HepG2 (cell line): ENCODE measurements around the gene TMEM183A. TPM values are rescaled to one million over a fixed set of nuclear protein-coding genes. Genes with fewer than 3 reads are reported as not detected.

Source experiments
- BRCA1 ChIP-seq: sonication (generic); formaldehyde crosslinking; IDR thresholded peaks from 2 replicates; pipeline ENCODE4 v1.4.0; 2020; ENCODE audit warnings: missing genetic modification reagents
- CTCF ChIP-seq: sonication (generic); formaldehyde crosslinking; IDR thresholded peaks from 2 replicates; pipeline ENCODE4 v1.5.0; 2020; ENCODE audit warnings: mild to moderate bottlenecking, missing genetic modification reagents, moderate library complexity
- ESRRA ChIP-seq: sonication (generic); formaldehyde crosslinking; IDR thresholded peaks from 2 replicates; pipeline ENCODE4 v1.5.1; 2020; ENCODE audit warnings: mild to moderate bottlenecking, low read depth, missing genetic modification reagents
- HIC2 ChIP-seq: sonication (generic); formaldehyde crosslinking; IDR thresholded peaks from 2 replicates; pipeline ENCODE4 v1.9.0; 2022; ENCODE audit warnings: low read depth, missing genetic modification reagents
- KLF12 ChIP-seq: sonication (generic); formaldehyde crosslinking; IDR thresholded peaks from 2 replicates; pipeline ENCODE4 v1.4.0; 2020; ENCODE audit warnings: missing genetic modification reagents, borderline replicate concordance
- MTERF4 ChIP-seq: sonication (generic); formaldehyde crosslinking; IDR thresholded peaks from 2 replicates; pipeline ENCODE4 v1.8.0; 2023; ENCODE audit warnings: mild to moderate bottlenecking, missing genetic modification reagents
- THYN1 ChIP-seq: sonication (generic); formaldehyde crosslinking; IDR thresholded peaks from 2 replicates; pipeline ENCODE4 v1.8.1; 2023; ENCODE audit warnings: low read depth, mild to moderate bottlenecking, moderate library complexity, missing genetic modification reagents, borderline replicate concordance
- ZNF143 ChIP-seq: sonication (generic); formaldehyde crosslinking; IDR thresholded peaks from 2 replicates; pipeline ENCODE4 v1.4.0; 2020; ENCODE audit warnings: missing genetic modification reagents
- ZNF562 ChIP-seq: sonication (generic); formaldehyde crosslinking; IDR thresholded peaks from 2 replicates; pipeline ENCODE4 v1.8.0; 2022; ENCODE audit warnings: missing genetic modification reagents, borderline replicate concordance
- ZNF577 ChIP-seq: sonication (generic); formaldehyde crosslinking; IDR thresholded peaks from 2 replicates; pipeline ENCODE4 v1.4.0; 2020; ENCODE audit warnings: mild to moderate bottlenecking, low read depth, missing genetic modification reagents, borderline replicate concordance
- ZSCAN12 ChIP-seq: sonication (generic); formaldehyde crosslinking; IDR thresholded peaks from 2 replicates; pipeline ENCODE4 v1.9.0; 2021; ENCODE audit warnings: mild to moderate bottlenecking, missing genetic modification reagents
- ZZZ3 ChIP-seq: sonication (generic); formaldehyde crosslinking; IDR thresholded peaks from 2 replicates; pipeline ENCODE4 v1.4.0; 2020; ENCODE audit warnings: missing genetic modification reagents, mild to moderate bottlenecking, borderline replicate concordance
- polyA plus RNA-seq, 8 experiments: library from polyadenylated mRNA; depleted of rRNA in 3 of 8; stranded (reverse) in 7 of 8; unstranded in 1 of 8; fragments of >200 nt; fragmentation: Illumina TruSeq in 4 of 8; extraction: Trizol in 4 of 8; gene quantifications; 2 replicates each; pipeline versions ENCODE4 v1.2.1 to v1.2.3, GENCODE V29; 2011 to 2016; ENCODE audit warnings: low read depth in 4 of 8, missing spikeins in 1 of 8, mixed read lengths in 1 of 8; ENCODE audit not compliant: insufficient read depth in 1 of 8
- total RNA-seq, 5 experiments: library from RNA; depleted of rRNA; stranded (reverse); fragments of >200 nt; fragmentation: Illumina TruSeq; extraction: Trizol; gene quantifications; 2 replicates each; pipeline ENCODE4 v1.2.3, GENCODE V29; 2016; ENCODE audit warnings: low read depth in 1 of 5
- TF ChIP-seq, protein P1 (sequence below): sonication (generic); formaldehyde crosslinking; IDR thresholded peaks from 2 replicates; pipeline ENCODE4 v1.8.1; 2023; ENCODE audit warnings: mild to moderate bottlenecking, missing genetic modification reagents
- TF ChIP-seq, protein P2 (sequence below): sonication (generic); formaldehyde crosslinking; IDR thresholded peaks from 2 replicates; pipeline ENCODE4 v1.4.0; 2020; ENCODE audit warnings: missing genetic modification reagents, borderline replicate concordance
- TF ChIP-seq, protein P3 (sequence below): IDR thresholded peaks from 2 replicates; pipeline ENCODE4 v1.6.1; 2012; ENCODE audit warnings: low read depth, low read length, improper control_type of control experiment

The TMEM183A gene
- total and polyA plus RNA-seq, 2 of the 13 experiments (the other 11 are each of a cell fraction or from before 2014, with no cell fraction given), result 59.7 to 82.0 TPM

DNA sequence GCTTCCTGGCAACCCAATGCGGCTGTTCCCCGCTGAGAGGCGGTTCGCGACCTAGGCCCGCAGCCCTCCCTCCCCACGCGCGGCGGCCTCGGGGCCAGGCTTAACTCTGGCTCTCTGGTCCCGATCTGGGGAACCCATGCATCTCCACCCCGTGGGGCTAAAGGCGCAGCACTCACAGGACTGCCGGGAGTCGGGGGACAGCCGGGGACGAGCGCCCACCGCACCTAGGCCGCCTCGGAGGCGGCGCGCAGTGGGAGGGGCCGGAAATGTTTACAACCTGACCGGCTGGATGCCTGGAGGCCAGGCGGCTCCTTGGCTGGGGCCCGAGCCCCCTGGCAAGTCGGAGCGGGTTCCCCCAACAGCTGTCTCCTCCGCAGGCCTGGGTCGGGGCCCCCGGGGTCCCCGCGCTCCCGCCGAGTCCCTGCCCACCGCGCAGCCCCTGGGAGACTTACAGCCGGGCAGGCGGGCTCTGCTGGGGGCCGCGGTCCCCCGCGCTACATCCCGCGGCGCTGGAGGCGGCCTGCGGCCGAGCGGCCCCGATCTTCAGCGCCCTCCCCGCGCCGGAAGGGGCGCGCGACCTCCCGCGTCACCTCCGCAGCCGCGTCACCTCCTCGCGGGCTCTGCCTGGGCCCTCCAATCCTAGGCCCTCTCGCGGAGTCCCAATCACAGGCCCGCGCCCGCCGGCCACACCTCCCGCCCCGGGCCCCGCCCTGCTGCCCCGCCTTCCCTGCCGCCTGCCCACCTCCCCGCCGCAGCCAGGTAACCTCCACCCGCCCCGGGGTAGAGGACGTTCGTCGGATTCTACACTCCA lies 49.2 kb upstream of the TMEM183A start, which contains the start of gene ADIPOR1 (continued):
- TF ChIP-seq, protein P1, sequence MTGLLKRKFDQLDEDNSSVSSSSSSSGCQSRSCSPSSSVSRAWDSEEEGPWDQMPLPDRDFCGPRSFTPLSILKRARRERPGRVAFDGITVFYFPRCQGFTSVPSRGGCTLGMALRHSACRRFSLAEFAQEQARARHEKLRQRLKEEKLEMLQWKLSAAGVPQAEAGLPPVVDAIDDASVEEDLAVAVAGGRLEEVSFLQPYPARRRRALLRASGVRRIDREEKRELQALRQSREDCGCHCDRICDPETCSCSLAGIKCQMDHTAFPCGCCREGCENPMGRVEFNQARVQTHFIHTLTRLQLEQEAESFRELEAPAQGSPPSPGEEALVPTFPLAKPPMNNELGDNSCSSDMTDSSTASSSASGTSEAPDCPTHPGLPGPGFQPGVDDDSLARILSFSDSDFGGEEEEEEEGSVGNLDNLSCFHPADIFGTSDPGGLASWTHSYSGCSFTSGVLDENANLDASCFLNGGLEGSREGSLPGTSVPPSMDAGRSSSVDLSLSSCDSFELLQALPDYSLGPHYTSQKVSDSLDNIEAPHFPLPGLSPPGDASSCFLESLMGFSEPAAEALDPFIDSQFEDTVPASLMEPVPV, result peak; percentile 61; the same call in 1 of the 2 replicates
- TF ChIP-seq CTCF (CRISPR knock-in tag) (peak; percentile 9; the same call in 1 of the 2 replicates), MTERF4 (CRISPR knock-in tag) (no peak; the same call in 1 of the 2 replicates), ZNF143 (CRISPR knock-in tag) (no peak), ZNF577 (CRISPR knock-in tag) (no peak), KLF12 (CRISPR knock-in tag) (0 out of 2 replicates have a peak, but pooled peaks have one; percentile 54), ESRRA (CRISPR knock-in tag) (no peak), BRCA1 (no peak), HIC2 (CRISPR knock-in tag) (no peak), ZZZ3 (no peak), ZNF562 (CRISPR knock-in tag) (no peak), THYN1 (CRISPR knock-in tag) (no peak), ZSCAN12 (CRISPR knock-in tag) (no peak)
- TF ChIP-seq, protein P2, sequence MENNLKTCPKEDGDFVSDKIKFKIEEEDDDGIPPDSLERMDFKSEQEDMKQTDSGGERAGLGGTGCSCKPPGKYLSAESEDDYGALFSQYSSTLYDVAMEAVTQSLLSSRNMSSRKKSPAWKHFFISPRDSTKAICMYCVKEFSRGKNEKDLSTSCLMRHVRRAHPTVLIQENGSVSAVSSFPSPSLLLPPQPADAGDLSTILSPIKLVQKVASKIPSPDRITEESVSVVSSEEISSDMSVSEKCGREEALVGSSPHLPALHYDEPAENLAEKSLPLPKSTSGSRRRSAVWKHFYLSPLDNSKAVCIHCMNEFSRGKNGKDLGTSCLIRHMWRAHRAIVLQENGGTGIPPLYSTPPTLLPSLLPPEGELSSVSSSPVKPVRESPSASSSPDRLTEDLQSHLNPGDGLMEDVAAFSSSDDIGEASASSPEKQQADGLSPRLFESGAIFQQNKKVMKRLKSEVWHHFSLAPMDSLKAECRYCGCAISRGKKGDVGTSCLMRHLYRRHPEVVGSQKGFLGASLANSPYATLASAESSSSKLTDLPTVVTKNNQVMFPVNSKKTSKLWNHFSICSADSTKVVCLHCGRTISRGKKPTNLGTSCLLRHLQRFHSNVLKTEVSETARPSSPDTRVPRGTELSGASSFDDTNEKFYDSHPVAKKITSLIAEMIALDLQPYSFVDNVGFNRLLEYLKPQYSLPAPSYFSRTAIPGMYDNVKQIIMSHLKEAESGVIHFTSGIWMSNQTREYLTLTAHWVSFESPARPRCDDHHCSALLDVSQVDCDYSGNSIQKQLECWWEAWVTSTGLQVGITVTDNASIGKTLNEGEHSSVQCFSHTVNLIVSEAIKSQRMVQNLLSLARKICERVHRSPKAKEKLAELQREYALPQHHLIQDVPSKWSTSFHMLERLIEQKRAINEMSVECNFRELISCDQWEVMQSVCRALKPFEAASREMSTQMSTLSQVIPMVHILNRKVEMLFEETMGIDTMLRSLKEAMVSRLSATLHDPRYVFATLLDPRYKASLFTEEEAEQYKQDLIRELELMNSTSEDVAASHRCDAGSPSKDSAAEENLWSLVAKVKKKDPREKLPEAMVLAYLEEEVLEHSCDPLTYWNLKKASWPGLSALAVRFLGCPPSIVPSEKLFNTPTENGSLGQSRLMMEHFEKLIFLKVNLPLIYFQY, result 0 out of 2 replicates have a peak, but pooled peaks have one; percentile 38
- TF ChIP-seq, protein P3, sequence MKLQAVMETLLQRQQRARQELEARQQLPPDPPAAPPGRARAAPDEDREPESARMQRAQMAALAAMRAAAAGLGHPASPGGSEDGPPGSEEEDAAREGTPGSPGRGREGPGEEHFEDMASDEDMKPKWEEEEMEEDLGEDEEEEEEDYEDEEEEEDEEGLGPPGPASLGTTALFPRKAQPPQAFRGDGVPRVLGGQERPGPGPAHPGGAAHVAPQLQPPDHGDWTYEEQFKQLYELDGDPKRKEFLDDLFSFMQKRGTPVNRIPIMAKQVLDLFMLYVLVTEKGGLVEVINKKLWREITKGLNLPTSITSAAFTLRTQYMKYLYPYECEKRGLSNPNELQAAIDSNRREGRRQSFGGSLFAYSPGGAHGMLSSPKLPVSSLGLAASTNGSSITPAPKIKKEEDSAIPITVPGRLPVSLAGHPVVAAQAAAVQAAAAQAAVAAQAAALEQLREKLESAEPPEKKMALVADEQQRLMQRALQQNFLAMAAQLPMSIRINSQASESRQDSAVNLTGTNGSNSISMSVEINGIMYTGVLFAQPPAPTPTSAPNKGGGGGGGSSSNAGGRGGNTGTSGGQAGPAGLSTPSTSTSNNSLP, result no peak
